HG02870 (cell line): ENCODE data around the gene MEF2C.

Source experiments
- ATAC-seq: cut with Tn5 transposase; IDR thresholded peaks from one replicate; pipeline ENCODE4 v1.9.1; 2021; ENCODE audit warnings: mild to moderate bottlenecking, moderate library complexity; ENCODE audit not compliant: unreplicated experiment

The MEF2C gene

DNA sequence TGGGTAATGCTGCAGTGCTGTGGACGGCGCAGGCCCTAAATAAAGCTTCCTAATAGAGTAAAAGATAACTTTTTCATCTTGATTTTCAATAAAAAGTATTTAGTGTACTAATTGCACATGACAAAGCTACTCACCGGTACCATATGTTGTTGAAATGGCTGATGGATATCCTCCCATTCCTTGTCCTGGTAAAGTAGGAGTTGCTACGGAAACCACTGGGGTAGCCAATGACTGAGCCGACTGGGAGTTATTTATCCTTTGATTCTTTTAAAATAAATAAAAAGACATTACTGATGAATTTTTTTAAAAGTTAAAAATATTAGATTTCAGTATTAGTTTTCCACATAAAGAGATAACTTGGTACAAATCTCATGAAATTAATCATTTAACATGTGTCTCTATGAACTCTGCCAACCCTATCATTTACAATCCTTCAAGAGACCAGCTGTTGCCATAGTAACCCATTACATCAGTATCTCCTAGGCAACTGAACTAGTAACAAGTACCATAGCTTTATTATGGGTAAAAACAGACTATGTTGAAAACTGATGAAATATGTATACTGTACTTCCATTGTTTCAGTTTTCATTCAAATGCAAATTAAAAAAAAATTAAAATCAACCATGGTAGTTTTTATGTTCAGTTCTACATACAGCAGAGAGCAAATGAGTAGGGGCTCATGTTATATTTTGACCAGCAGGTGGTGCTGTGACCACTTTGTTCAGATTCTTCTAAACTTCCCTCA, 153.7 kb downstream of the MEF2C start:
- ATAC-seq, result peak; percentile 30

DNA sequence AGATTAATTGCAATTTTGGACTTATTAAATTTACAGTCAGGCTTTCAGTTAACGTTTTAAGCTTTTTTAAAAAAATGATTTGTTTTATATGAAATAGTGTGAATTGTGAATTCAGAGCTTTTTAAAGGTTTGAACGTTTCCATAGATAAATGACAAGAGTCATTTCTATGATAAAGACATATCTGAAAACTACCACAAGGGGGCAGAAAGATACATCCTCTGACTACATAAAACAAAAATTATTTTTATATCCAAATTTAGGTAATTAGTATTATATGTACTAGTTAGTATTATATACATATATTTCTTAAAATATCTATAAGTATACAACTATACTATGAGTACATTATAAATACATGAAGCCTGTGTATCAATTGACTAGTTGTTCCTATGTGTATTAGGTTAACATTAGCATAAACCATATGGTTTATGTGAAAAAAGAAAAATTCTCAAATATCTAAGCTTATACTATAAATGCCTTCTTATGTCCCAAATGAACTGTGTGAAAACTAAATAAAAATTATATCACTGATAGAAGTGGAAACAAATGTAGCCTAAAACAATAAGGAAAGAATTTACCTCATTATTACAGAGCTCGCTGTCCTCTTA, 155.2 kb downstream of the MEF2C start:
- ATAC-seq, result no peak

- ATAC-seq, result no peak
These were observed 157.5 kb downstream of the MEF2C start for GRCh38 chr5:88725454-88725853.

DNA sequence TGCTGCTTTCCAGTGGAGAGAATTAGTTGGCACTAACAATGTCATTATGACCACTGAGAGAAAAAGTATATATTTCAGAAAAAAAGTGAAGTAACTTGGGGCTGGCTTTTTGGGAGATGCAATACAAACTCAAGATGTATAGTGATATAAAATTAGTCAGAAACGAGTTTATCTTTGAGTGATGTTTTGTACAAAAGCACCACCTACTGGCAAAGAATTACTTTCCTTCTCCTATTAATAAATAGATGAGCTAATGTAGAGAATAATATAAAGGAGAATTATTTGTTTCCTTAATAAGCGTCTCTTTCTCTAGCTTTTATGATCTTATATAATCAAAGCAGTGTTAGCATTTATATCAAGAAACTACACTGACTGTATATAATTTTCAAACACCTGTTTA, 158.8 kb downstream of the MEF2C start:
- ATAC-seq, result no peak

DNA sequence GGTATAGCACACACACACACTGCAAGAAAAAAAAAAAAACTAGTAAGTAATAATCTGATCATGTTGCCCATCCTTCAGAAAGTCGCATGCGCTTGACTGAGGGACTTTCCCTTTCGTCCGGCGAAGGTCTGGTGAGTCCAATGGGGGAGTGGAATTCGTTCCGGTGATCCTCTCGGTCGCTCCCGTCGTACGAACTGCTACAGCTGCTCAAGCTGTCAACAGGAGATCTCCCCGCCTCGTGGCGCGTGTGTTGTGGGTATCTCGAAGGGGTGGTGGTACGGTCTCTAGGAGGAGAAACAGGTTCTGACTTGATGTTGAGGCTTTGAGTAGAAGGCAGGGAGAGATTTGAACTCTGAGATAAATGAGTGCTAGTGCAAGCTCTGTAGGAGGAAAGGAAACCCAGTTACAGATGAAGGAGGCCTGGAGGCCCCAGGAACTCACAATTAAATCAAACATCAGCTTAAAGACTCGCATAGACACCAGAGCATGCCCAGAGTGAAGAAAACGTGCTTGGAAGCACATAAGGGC, 160.4 kb downstream of the MEF2C start:
- ATAC-seq, result no peak

DNA sequence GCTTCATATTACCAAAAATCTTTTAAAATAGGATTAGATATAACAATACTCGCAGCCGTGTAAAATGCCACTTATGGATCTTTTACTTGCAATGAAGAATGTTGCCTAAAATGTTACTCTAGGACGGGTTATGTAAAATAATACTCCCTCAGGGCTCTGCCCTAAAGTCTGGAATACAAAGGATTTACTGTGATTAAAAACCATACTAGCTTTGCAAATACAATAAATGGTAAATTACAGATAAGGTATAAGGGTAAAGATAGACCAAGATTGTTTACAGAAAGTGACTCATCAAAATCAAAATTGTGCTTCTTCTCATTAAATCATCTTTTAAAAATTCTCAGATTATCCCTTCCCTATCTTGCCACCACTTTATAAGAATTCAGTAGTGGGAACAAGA, 163.6 kb downstream of the MEF2C start:
- no peak for ATAC-seq

- ATAC-seq, result no peak
These were observed 164.2 kb downstream of the MEF2C start for GRCh38 chr5:88718736-88719135.

DNA sequence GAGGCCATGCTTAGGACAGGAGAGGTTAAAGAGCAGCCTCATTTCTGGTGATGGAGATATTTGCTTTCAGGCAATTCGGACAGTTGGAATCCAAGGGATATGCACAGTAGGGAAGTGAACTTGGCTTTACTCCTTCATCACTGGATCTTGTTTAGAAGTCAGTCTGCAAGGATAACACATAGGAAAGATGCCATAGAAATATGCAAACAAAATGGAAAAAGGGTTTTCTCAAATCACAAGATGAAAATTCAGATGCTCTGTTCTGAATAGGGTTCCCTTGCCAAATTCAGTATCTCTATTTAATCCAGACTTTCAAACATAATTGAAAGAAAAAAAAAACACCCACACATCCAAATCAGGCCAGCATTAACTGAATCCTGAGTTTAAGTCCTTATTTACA, 166.9 kb downstream of the MEF2C start:
- ATAC-seq, result no peak

- ATAC-seq, result no peak
These were observed 167.5 kb downstream of the MEF2C start for GRCh38 chr5:88715503-88715902.

DNA sequence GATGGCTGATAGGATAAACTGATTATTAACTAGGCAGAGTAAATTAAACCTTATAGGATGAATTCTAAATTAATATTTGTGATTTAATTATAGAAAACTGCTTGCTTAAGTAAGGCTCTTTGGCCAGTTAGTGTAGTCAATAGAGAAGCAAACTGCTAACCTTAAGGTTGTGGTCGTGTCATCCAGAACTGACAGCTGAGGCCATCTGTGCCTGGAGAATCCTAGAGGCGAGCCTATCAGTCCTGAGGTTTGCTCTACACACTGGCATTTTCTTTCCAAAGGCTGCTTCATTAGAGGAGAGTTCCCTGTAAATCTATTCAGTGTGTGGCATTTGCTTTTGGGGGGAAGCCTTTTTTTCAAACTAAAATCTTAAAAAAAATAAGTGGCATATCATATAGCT, 169.2 kb downstream of the MEF2C start:
- ATAC-seq, result no peak

DNA sequence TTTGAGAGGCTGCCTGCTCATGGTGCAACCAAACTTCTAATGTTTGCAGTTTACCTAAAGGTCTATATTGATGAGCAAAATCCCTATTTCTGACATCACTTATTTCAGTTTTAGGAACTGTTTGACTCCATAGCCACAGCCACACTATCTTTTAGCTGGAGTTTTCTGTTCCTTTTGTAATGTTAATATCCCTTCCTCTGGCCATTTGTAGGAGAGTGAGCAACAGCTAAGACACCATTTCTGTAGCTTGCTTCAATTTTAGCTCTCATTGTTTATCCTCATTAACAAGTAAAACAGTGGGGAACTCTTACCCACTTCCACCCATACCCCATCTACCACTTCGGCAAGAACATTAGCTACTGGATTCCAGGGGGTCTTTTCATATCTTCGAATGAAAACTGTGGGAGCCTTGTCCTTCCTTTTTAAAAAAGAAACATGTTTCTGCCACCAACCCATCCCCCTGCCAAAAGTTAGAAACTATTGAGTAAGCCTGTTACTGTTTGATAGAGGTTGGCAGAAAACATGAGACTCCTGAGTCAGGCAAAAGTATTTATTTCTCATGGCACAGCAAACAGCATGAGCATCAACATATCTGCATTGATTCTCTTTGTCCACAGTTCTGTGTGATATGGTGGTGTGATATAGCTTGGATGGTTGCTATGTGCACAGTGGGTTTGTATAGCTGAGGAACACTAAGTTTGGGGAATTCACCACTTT, 174.1 kb downstream of the MEF2C start:
- ATAC-seq, result no peak

- no peak for ATAC-seq
These were observed 175.0 kb downstream of the MEF2C start for GRCh38 chr5:88708021-88708420.

- ATAC-seq, result no peak
These were observed 175.6 kb downstream of the MEF2C start for GRCh38 chr5:88707216-88707965.

GRCh38 chr5:88702332-88702731, 180.7 kb downstream of the MEF2C start:
- no peak for ATAC-seq

DNA sequence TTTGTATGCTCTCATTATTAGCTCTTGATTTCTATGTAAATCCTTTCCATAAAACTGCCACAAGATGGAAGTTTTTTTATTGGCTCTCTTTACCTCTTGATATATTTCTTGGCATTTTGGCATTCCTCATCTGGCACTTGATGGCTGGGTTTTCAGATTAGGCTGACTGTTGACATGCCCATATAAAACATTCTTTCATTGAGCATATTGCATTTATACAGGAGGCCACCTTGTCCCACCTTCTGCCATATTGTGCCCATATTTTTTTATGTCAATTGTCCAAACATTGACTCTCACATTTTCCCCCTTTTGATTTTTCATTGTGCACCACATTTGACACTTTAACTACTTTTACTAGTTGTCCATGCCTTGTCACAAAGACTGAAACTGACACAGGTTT, 182.9 kb downstream of the MEF2C start:
- no peak for ATAC-seq

- ATAC-seq, result no peak
These were observed 184.7 kb downstream of the MEF2C start for GRCh38 chr5:88698290-88698689.

- no peak for ATAC-seq
These were observed 186.5 kb downstream of the MEF2C start for GRCh38 chr5:88696466-88696865.

GRCh38 chr5:88695931-88696330, 187.1 kb downstream of the MEF2C start:
- no peak for ATAC-seq

- ATAC-seq, result no peak
These were observed 187.8 kb downstream of the MEF2C start for GRCh38 chr5:88695232-88695631.

- ATAC-seq, result no peak
These were observed 188.8 kb downstream of the MEF2C start for GRCh38 chr5:88694023-88694679.
